Measurements from ENCODE around the gene CD247.

DNA sequence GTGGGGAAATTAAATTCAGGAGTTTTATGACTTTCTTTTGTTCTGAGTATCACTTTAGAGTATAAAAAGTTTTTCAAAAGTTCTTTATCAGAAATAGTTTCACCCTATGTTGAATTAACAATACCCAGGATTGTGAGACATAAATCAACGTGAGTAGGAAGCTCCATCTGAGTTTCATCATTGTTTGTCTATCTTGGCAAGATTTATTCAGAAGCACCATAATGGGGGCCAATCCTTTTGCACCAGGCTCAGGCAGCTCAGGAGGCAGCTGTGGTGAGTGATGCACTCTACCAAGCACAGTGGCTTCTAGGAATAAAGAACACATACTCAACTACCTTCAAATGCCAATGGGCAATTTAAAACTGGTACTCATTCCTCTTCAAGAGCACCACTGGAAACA lies 23.3 kb upstream of the CD247 start:
- TF ChIP-seq, protein P1, sequence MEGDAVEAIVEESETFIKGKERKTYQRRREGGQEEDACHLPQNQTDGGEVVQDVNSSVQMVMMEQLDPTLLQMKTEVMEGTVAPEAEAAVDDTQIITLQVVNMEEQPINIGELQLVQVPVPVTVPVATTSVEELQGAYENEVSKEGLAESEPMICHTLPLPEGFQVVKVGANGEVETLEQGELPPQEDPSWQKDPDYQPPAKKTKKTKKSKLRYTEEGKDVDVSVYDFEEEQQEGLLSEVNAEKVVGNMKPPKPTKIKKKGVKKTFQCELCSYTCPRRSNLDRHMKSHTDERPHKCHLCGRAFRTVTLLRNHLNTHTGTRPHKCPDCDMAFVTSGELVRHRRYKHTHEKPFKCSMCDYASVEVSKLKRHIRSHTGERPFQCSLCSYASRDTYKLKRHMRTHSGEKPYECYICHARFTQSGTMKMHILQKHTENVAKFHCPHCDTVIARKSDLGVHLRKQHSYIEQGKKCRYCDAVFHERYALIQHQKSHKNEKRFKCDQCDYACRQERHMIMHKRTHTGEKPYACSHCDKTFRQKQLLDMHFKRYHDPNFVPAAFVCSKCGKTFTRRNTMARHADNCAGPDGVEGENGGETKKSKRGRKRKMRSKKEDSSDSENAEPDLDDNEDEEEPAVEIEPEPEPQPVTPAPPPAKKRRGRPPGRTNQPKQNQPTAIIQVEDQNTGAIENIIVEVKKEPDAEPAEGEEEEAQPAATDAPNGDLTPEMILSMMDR (conservative IDR thresholded peaks at IDR 0.05; ENCODE audit: low read depth, low read length) = no peak
- TF ChIP-seq EZH2 (IDR thresholded peaks at IDR 0.05; ENCODE audit: borderline replicate concordance, low read depth, low read length, poor library complexity, severe bottlenecking) = no peak
